ENCODE results near the gene NBR1. TPM values are rescaled to one million over a fixed set of nuclear protein-coding genes. Genes with fewer than 3 reads are reported as not detected.
"Not testable (repeated sequence)": the region's sequence is repeated elsewhere in the genome, so short reads cannot be mapped to it uniquely, and the experiment has no call there.

Gene NBR1
- 66.0 TPM for total RNA-seq

GRCh38 chr17:43170766-43171585 lies at the start of gene NBR1:
TSS of gene NBR1 (plus strand) at chr17:43171214. CDS start at chr17:43175800, 4,586 bp downstream.
- DNase-seq (ENCODE audit: low spot score in 2 of 2) (peak; percentile 81 to 88), FAIRE-seq (no peak)

GRCh38 chr17:43125133-43125966 lies 45.7 kb upstream of the NBR1 start, which contains the start of gene BRCA1:
TSS of gene BRCA1 (minus strand) at chr17:43125364. CDS start at chr17:43124096, 1,268 bp downstream.
- peak; percentile 57 for FAIRE-seq
- peak; percentile 93 to 97 for DNase-seq (ENCODE audit: low spot score in 2 of 2)

GRCh38 chr17:43125967-43126910 lies 44.8 kb upstream of the NBR1 start:
- FAIRE-seq: no peak

GRCh38 chr17:43126911-43127290 lies 44.1 kb upstream of the NBR1 start:
- FAIRE-seq (no peak), DNase-seq (ENCODE audit: low spot score in 2 of 2) (no peak)

More at GRCh38 chr17:43125967-43126910, 44.8 kb upstream of the NBR1 start:
- no peak for DNase-seq (ENCODE audit: low spot score in 2 of 2)

- not testable (repeated sequence) for FAIRE-seq; DNase-seq (ENCODE audit: low spot score in 2 of 2)
Measured at GRCh38 chr17:43127333-43127876, 43.6 kb upstream of the NBR1 start.

GRCh38 chr17:43129671-43130010 lies 41.4 kb upstream of the NBR1 start:
- FAIRE-seq (no peak), DNase-seq (ENCODE audit: low spot score in 2 of 2) (no peak)

- FAIRE-seq (no peak), DNase-seq (ENCODE audit: low spot score in 2 of 2) (no peak)
Measured at GRCh38 chr17:43132117-43132516, 38.9 kb upstream of the NBR1 start.

GRCh38 chr17:43133439-43133838 lies 37.6 kb upstream of the NBR1 start:
- DNase-seq (ENCODE audit: low spot score in 2 of 2); FAIRE-seq: not testable (repeated sequence)

GRCh38 chr17:43134774-43135453 lies 36.1 kb upstream of the NBR1 start:
- no peak for FAIRE-seq

GRCh38 chr17:43135454-43135819 lies 35.6 kb upstream of the NBR1 start:
- DNase-seq (ENCODE audit: low spot score in 2 of 2) (no peak), FAIRE-seq (no peak)

More at GRCh38 chr17:43134774-43135453, 36.1 kb upstream of the NBR1 start:
- no peak for DNase-seq (ENCODE audit: low spot score in 2 of 2)

GRCh38 chr17:43136574-43136973 lies 34.4 kb upstream of the NBR1 start:
- not testable (repeated sequence) for FAIRE-seq; DNase-seq (ENCODE audit: low spot score in 2 of 2)

GRCh38 chr17:43138531-43138930 lies 32.5 kb upstream of the NBR1 start:
- not testable (repeated sequence) for FAIRE-seq; DNase-seq (ENCODE audit: low spot score in 2 of 2)

- DNase-seq (ENCODE audit: low spot score in 2 of 2): no peak
- FAIRE-seq: no peak
Measured at GRCh38 chr17:43140396-43141332, 30.4 kb upstream of the NBR1 start.

- no peak for FAIRE-seq
Measured at GRCh38 chr17:43142153-43142552, 28.9 kb upstream of the NBR1 start.

GRCh38 chr17:43143201-43143600 lies 27.8 kb upstream of the NBR1 start:
- DNase-seq (ENCODE audit: low spot score in 2 of 2) (no peak), FAIRE-seq (no peak)

More at GRCh38 chr17:43142153-43142552, 28.9 kb upstream of the NBR1 start:
- DNase-seq (ENCODE audit: low spot score in 2 of 2): no peak

- DNase-seq (ENCODE audit: low spot score in 2 of 2) (no peak), FAIRE-seq (no peak)
Measured at GRCh38 chr17:43146649-43147048, 24.4 kb upstream of the NBR1 start.

GRCh38 chr17:43151880-43152456 lies 19.0 kb upstream of the NBR1 start:
- no peak for FAIRE-seq
- no peak for DNase-seq (ENCODE audit: low spot score in 2 of 2)

Measured in frontal cortex (tissue), 4 donors.